PC-3 (cell line): ENCODE data around the gene TPPP3. TPM values are rescaled to one million over a fixed set of nuclear protein-coding genes. Genes with fewer than 3 reads are reported as not detected.

Experiments
- ATAC-seq: fragments of 200-7000 bp; cut with Tn5 transposase; 2 replicates; pipeline ENCODE4 v1.9.1; 2020; ENCODE audit warnings: mild to moderate bottlenecking, moderate library complexity
- BruUV-seq: library from RNA; stranded (reverse); fragments of 400-500 nt; replicated peaks from 2 replicates; lab custom pipeline; 2021; lab: Mats Ljungman, UMichigan
- CTCF ChIA-PET: fragments of 300-600 bp; sonication (Branson Sonifier 250); formaldehyde crosslinking; loops from one replicate; lab custom pipeline; 2022; ENCODE audit warnings: antibody characterized with exemption; lab: Charles Lee
- POLR2A ChIA-PET: fragments of 300-600 bp; sonication (Branson Sonifier 250); formaldehyde crosslinking; loops from one replicate; lab custom pipeline; 2022; ENCODE audit warnings: antibody characterized with exemption; ENCODE audit not compliant: unreplicated experiment; lab: Charles Lee
- DNase-seq: peaks from one replicate; pipeline ENCODE4 v3.0.0-alpha.2; 2015
- H2AFZ ChIP-seq: fragments of 300-600 bp; sonication (generic); 2 replicates; pipeline ENCODE4 v1.6.0; 2016; ENCODE audit warnings: antibody characterized with exemption, low read length
- H3F3A ChIP-seq: fragments of 300-600 bp; sonication (generic); one replicate; pipeline ENCODE4 v1.6.0; 2017; ENCODE audit warnings: antibody characterized with exemption, low read length, control low read depth, mild to moderate bottlenecking; ENCODE audit not compliant: unreplicated experiment
- H3K27ac ChIP-seq: fragments of 300-600 bp; sonication (generic); 2 replicates; pipeline ENCODE4 v1.5.1; 2016; ENCODE audit warnings: mild to moderate bottlenecking, low read length
- H3K27me3 ChIP-seq: fragments of 300-600 bp; sonication (generic); 2 replicates; pipeline ENCODE4 v1.6.1; 2016; ENCODE audit warnings: low read length, mixed read lengths
- H3K36me3 ChIP-seq: fragments of 300-600 bp; sonication (generic); 2 replicates; pipeline ENCODE4 v1.6.1; 2016; ENCODE audit warnings: low read depth, mixed run types, low read length, mixed read lengths
- H3K4me1 ChIP-seq: fragments of 300-600 bp; sonication (generic); 2 replicates; pipeline ENCODE4 v1.5.1; 2016; ENCODE audit warnings: low read length; ENCODE audit not compliant: insufficient read depth
- H3K4me2 ChIP-seq: fragments of 300-600 bp; sonication (generic); 2 replicates; pipeline ENCODE4 v1.6.0; 2016; ENCODE audit warnings: low read length
- H3K4me3 ChIP-seq: fragments of 300-600 bp; sonication (generic); 2 replicates; pipeline ENCODE4 v1.5.1; 2016; ENCODE audit warnings: mild to moderate bottlenecking, low read length, mixed read lengths
- H3K79me2 ChIP-seq: fragments of 300-600 bp; sonication (generic); 2 replicates; pipeline ENCODE4 v1.6.1; 2017; ENCODE audit warnings: low read length, mixed read lengths
- H3K9ac ChIP-seq: fragments of 300-600 bp; sonication (generic); 2 replicates; pipeline ENCODE4 v1.6.0; 2016; ENCODE audit warnings: mild to moderate bottlenecking, low read length
- H3K9me2 ChIP-seq: fragments of 300-600 bp; sonication (generic); replicated peaks from 2 replicates; pipeline ENCODE4 v1.6.1; 2016; ENCODE audit warnings: mixed run types, low read length, mixed read lengths
- H3K9me3 ChIP-seq: fragments of 300-600 bp; sonication (generic); 2 replicates; pipeline ENCODE4 v1.6.1; 2016; ENCODE audit warnings: low read length, mixed read lengths
- H4K20me1 ChIP-seq: fragments of 300-600 bp; sonication (generic); 2 replicates; pipeline ENCODE4 v1.6.1; 2016; ENCODE audit warnings: low read length, mixed read lengths
- CTCF ChIP-seq: fragments of 300-600 bp; sonication (generic); conservative IDR thresholded peaks from 2 replicates; pipeline ENCODE4 v1.5.1; 2017; ENCODE audit warnings: antibody characterized with exemption, low read depth, mild to moderate bottlenecking, low read length
- EZH2 ChIP-seq: fragments of 300-600 bp; sonication (generic); IDR thresholded peaks from one replicate; pipeline ENCODE4 v1.6.1; 2017; ENCODE audit warnings: antibody characterized with exemption, mild to moderate bottlenecking, low read length; ENCODE audit not compliant: unreplicated experiment
- EZH2phosphoT487 ChIP-seq: fragments of 300-600 bp; sonication (generic); IDR thresholded peaks from 2 replicates; pipeline ENCODE4 v1.6.1; 2018; ENCODE audit warnings: mild to moderate bottlenecking, antibody characterized with exemption, low read length, borderline replicate concordance
- intact Hi-C: fragments of 100-400 bp; cut with micrococcal nuclease; formaldehyde crosslinking; loops from 2 replicates; pipeline ENCODE4 v1.9.0; 2023
- total RNA-seq: library from RNA; depleted of rRNA; stranded (reverse); fragments of >200 nt; gene quantifications from 2 replicates; pipeline ENCODE4 v1.2.3, GENCODE V29; 2014

TPPP3 gene
- total RNA-seq, 1 experiment from 2014 or later, result not detected

DNA sequence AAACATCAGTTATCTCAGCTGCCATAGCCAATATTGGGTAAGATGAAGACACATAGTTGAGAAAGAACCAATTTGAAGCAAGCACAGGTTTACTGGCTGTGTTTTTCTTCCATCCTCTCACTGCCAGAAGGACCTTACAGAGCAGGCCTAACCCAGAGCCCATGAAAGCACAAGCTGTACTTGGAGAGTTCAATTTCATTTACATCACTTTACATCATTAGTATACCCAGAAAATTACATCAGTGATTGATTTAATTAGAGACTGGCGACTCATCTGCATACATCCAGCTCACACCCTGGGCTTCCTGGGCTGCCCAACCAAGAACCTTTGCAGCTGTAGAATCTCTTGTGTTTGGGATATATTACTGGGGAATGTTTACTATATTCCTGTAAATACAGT is 43.0 kb downstream of the TPPP3 start:
- Histone ChIP-seq H3K4me2 (no peak overlapping the region), H3K27me3 (no peaks in the 10 kb centered on the region), H4K20me1 (no peaks in the 10 kb centered on the region), H3K4me3 (no peak overlapping the region), H3K27ac (no peak overlapping the region), H3K79me2 (no peaks in the 10 kb centered on the region), H3K36me3 (no peaks in the 10 kb centered on the region), H3K9ac (no peak overlapping the region), H3K9me3 (no peaks in the 10 kb centered on the region), H2AFZ (no peak overlapping the region), H3K9me2 (no peaks in the 10 kb centered on the region), H3F3A (no peaks in the 10 kb centered on the region), H3K4me1 (peaks cover 20% of the 10 kb centered on the region)
- ChIA-PET CTCF (no interaction called here), POLR2A (no interaction called here)
- no peak for ATAC-seq
- no peak for TF ChIP-seq EZH2phosphoT487
- no peak for TF ChIP-seq CTCF
- no peak for TF ChIP-seq EZH2
- intact Hi-C loops, result no loop called here
- no TSS peak for BruUV-seq
- no peak for DNase-seq

DNA sequence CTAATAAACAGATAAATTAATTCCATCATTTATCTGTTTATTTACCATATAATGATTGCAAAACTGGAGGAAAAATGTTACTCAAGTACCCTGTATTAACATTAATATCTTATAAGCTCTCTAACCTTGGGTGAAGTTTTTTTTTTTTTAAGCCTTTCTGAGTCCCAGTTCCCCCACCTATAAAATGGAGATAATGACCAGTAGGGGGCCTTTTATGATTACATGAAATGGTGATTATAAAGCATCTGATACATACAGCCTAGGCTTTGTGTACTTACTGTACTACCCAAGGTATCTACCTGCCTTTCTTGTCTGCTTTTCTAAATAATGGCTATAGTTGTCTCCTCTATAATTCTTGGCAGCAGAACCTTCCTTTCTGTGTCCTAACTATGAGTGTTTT is 44.1 kb downstream of the TPPP3 start:
- Histone ChIP-seq H3K9me3 (no peaks in the 10 kb centered on the region), H3K4me2 (no peak overlapping the region), H3K27ac (no peak overlapping the region), H3F3A (no peaks in the 10 kb centered on the region), H3K27me3 (no peaks in the 10 kb centered on the region), H3K36me3 (no peaks in the 10 kb centered on the region), H3K9ac (no peak overlapping the region), H3K9me2 (no peaks in the 10 kb centered on the region), H3K79me2 (no peaks in the 10 kb centered on the region), H3K4me1 (peaks cover 25% of the 10 kb centered on the region), H3K4me3 (no peak overlapping the region), H4K20me1 (no peaks in the 10 kb centered on the region), H2AFZ (no peak overlapping the region)
- peak; percentile 61 for DNase-seq
- POLR2A ChIA-PET, result no interaction called here
- intact Hi-C loops, result loop anchor here (5.0 to 10.0 kb wide), 2 partner anchors 46 to 72 kb away; partner anchors contain the start of genes PLEKHG4 and TPPP3
- peak; percentile 37; the same call in 1 of the 2 replicates for ATAC-seq
- BruUV-seq, result no TSS peak
- CTCF ChIA-PET, result interaction anchor here (0.6 to 1.2 kb wide), 2 partner anchors 51 to 305 kb away, joined by 4 to 5 read pairs; no protein-coding TSS in a partner anchor
- no peak for TF ChIP-seq EZH2phosphoT487
- TF ChIP-seq CTCF, result peak; percentile 60
- TF ChIP-seq EZH2, result no peak

- ATAC-seq (peak; percentile 68), DNase-seq (peak; percentile 90)
- no TSS peak for BruUV-seq
- no peaks in the 10 kb centered on the region for H4K20me1 ChIP-seq
- POLR2A ChIA-PET, result no interaction called here
- H3K36me3 ChIP-seq, result no peaks in the 10 kb centered on the region
- H3K9ac ChIP-seq, result peak overlapping the region; percentile 21
- H3K27me3 ChIP-seq, result no peaks in the 10 kb centered on the region
- peak overlapping the region; percentile 60 for H3K27ac ChIP-seq
- peak overlapping the region; percentile 52 for H3K4me2 ChIP-seq
- no peaks in the 10 kb centered on the region for H3F3A ChIP-seq
- no peaks in the 10 kb centered on the region for H3K9me3 ChIP-seq
- TF ChIP-seq CTCF (no peak), EZH2 (no peak), EZH2phosphoT487 (no peak)
- H3K4me1 ChIP-seq, result peaks cover 25% of the 10 kb centered on the region
- H3K9me2 ChIP-seq, result no peaks in the 10 kb centered on the region
- H2AFZ ChIP-seq, result no peak overlapping the region
- H3K79me2 ChIP-seq, result no peaks in the 10 kb centered on the region
- no peak overlapping the region for H3K4me3 ChIP-seq
- CTCF ChIA-PET, result no interaction called here
- intact Hi-C loops, result loop anchor here (2.0 to 10.0 kb wide), 3 partner anchors 18 to 69 kb away; partner anchors contain the start of genes PLEKHG4 and TPPP3
Observed at GRCh38 chr16:67346341-67346740, 47.0 kb downstream of the TPPP3 start.
